Measurements from ENCODE around the gene FGD5.

The FGD5 gene

GRCh38 chr3:14818804-14819500 lies at the start of gene FGD5:
TSS of gene FGD5 (plus strand) at chr3:14818962. CDS start at chr3:14819072, 110 bp downstream.
- DNase-seq (ENCODE audit: extremely low read depth in 1 of 2, low read depth in 1 of 2), result no peak

GRCh38 chr3:14769544-14770325 lies 49.0 kb upstream of the FGD5 start:
- no peak for DNase-seq (ENCODE audit: extremely low read depth in 1 of 2, low read depth in 1 of 2)

DNA sequence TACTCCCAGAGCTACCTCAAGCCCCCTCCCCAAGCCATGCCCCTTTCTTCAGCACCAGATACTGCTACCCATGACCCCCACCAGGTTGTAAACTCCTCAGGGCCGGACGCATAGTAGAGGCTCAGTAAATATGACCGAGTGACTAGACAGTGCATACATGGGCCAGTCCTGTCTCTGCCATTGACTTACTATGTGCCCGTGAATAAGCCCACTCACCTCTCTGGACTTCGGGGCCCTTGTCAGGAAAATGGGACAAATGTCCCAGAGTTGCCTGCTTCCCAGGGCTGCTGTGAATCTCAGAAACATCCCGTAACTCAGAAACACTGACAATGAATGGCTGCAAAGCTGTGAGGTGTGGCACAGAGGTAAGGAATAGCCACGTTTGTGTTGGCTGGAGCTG lies 48.2 kb upstream of the FGD5 start:
- DNase-seq (ENCODE audit: extremely low read depth in 1 of 2, low read depth in 1 of 2), result no peak

GRCh38 chr3:14771593-14772497 lies 46.9 kb upstream of the FGD5 start:
- no peak for DNase-seq (ENCODE audit: extremely low read depth in 1 of 2, low read depth in 1 of 2)

- no peak for DNase-seq (ENCODE audit: extremely low read depth in 1 of 2, low read depth in 1 of 2)
Measured at GRCh38 chr3:14772533-14773138, 46.1 kb upstream of the FGD5 start.

GRCh38 chr3:14773281-14773680 lies 45.5 kb upstream of the FGD5 start:
- DNase-seq (ENCODE audit: extremely low read depth in 1 of 2, low read depth in 1 of 2), result no peak

DNA sequence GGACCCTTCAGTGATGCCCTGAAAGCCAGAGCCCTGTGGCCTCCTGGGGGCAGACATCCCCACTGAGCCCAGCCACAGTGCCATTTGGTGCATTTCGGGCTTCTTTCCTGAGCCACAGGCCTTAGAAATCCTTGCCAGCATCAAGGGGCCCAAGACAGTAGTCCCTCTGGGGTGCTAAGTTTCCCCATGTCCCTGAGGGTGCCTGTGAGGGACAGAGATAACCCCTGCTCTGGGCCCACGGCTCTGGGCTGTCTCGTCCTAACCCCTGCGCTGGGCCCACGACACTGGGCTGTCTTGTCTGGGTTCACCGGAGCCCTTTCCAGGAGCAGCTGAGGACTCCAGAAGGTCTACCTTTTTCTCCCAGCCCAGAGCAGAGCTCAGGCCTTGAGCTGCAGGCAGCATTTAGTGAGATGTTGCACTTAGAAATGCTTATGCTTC lies 45.1 kb upstream of the FGD5 start:
- DNase-seq (ENCODE audit: extremely low read depth in 1 of 2, low read depth in 1 of 2), result no peak

DNA sequence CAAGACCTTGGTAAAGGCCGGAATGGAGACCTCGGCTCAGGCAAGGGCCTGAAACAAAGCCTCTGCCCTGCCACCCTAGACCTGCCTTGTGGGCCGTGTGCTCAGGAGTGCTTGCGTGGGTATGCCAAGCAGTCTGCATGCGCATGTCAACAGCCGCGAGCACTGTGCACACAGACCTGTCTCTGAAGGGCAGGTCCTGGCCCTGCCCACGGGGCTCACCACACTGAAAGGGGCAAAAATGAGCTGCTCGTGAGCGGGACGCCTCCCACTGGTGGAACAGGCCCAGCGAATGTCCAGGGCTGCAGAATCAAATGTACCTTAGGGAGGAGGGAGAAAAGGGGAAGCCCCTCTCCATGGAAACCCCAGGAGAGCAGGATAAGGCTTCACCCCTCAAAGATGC lies 44.3 kb upstream of the FGD5 start:
- no peak for DNase-seq (ENCODE audit: extremely low read depth in 1 of 2, low read depth in 1 of 2)

- DNase-seq (ENCODE audit: extremely low read depth in 1 of 2, low read depth in 1 of 2), result no peak
Measured at GRCh38 chr3:14775011-14775410, 43.8 kb upstream of the FGD5 start.

DNA sequence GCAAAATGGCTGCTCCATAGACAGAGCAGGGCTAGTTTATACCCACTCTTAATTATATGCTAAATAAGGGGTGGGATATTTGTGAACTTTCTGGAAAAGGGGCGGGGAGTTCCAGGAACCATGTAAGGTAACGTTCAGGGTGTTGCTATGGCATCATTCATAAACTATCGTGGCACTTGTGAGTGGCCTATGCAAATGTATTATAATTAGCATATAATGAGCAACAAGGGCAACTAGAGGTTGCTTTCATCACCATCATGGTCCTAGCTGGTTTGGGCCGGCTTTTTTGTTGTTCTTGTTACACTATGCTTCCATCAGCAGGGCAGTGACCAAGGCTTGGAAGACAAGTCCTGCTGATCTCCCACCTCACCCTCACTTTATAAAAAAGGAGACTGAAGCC lies 43.2 kb upstream of the FGD5 start:
- DNase-seq (ENCODE audit: extremely low read depth in 1 of 2, low read depth in 1 of 2), result no peak

GRCh38 chr3:14779069-14779685 lies 39.6 kb upstream of the FGD5 start:
- no peak for DNase-seq (ENCODE audit: extremely low read depth in 1 of 2, low read depth in 1 of 2)

GRCh38 chr3:14780927-14781507 lies 37.7 kb upstream of the FGD5 start:
- no peak for DNase-seq (ENCODE audit: extremely low read depth in 1 of 2, low read depth in 1 of 2)

DNA sequence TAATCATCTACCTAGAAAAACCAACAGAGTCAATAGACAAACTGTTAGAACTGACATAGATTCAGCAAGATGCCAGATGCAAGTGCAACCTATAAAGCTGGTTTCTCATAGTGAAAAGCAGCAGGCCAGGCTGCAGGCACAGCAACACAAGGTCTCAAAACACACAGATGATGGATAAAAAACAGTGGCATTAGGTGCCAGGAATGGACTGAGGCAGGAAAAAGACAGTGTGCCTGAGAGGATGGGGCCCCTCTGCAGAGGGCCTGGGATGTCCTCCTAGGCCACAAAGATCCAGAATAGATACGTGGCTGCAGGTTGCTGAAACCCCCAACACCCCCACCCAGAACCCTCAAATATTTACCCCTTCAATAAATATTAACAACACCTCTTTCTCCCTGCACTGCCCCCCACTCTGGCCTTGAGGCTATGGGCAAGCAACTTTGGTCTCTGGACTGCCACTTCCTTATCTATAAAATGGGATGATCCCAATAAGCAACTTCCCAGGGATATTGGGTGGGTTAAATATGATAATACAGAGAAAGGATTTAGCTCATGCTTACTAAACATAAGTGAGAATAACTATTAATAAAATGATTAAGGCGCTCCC lies 35.2 kb upstream of the FGD5 start:
- DNase-seq (ENCODE audit: extremely low read depth in 1 of 2, low read depth in 1 of 2), result no peak

DNA sequence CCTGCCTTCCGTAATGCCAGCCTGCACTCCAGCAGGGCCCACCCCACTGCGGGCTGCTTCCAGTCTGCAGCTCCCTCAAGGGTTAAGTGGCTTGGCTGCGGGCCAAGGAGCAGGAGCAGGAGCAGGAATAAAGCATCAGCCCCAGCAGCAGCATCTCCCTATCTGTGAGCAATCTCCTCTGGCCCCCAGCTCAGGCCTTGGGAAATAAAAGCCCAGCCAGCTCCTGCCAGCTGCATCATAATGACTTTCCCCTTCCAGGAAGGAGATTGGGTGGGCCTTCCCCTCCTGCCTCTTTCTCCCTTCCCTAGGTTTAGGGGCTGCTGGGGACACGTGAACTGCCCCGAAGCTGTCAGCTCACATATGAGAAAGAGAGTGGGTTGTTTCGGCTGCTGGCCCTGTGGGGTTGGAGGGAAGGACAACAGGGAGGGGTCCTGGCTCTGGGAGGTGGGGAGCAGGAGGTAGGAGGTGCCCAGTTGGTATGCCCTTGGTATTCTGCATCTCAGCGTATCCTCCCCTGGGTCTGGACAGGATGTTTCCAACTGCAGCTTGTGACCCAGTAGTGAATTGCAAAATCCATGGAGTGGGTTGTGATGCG lies 34.6 kb upstream of the FGD5 start:
- no peak for DNase-seq (ENCODE audit: extremely low read depth in 1 of 2, low read depth in 1 of 2)

DNA sequence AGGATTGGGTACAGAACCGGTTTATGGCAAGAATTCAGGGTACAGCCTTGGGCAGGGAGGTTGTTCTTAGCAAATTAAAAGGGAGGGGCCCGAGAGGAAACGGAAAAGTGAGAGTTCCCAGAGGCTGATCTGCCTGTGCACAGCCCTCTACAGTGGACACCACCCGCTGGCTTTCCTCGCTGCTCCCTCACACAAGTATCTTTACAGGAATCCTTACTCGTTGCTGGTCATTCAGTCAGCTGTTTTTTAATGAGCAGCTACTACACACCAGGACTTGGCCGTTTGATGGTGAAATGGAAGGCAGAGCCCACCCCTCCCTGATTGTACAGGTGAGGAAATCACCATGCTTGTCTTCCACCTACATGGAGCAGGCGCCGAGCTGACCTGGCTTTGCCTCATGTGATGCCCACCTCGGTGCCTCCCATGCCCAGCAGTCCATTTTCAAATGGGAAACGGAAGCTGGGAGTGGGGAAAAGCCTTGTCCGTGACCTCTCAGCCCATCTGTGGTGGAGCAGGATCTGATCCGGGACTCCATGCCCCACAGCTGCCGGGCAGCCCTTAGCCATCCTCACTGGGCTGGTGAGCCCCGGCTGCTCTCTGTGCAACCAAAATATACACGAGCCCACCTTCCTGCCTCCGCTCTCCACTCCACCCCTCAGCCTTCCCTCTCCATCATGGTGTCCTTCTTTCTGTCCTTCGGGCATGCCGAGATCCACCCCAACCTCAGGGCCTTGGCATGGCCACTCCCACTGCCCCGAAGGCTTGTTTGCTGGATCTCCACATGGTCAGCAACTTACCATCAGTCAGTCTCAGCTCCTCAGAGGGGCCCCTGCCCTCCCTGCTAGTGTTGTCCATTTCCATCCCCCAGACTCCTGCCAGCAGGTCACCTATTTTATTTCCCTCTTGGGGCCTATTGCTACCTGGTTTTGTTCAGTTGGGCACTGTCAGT lies 33.3 kb upstream of the FGD5 start:
- no peak for DNase-seq (ENCODE audit: extremely low read depth in 1 of 2, low read depth in 1 of 2)

GRCh38 chr3:14786369-14786768 lies 32.4 kb upstream of the FGD5 start:
- no peak for DNase-seq (ENCODE audit: extremely low read depth in 1 of 2, low read depth in 1 of 2)

DNA sequence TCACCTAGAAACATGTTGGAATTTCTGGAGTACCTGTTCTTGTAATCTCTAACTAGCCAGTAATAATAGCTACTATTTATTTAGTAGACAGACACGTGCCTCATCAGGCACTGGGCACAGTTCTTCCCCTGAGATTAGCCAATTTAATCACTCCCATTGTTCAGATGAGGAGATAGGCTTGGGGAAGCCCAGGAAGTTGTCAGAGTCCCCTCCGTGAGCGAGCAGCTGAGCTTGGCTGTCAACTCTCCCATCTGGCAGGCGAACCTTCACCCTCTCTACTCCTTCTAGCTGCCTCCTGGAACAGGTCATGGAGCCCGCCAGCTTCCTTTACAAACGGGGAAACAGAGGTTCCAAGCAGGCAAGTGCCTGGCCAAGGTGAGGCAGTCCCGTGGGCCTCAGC lies 31.1 kb upstream of the FGD5 start:
- DNase-seq (ENCODE audit: extremely low read depth in 1 of 2, low read depth in 1 of 2), result no peak

- DNase-seq (ENCODE audit: extremely low read depth in 1 of 2, low read depth in 1 of 2), result no peak
Measured at GRCh38 chr3:14788644-14789043, 30.1 kb upstream of the FGD5 start.
